Dermis microvascular lymphatic vessel endothelial cell (primary cell): ENCODE data around the gene HEXB. TPM values are rescaled to one million over a fixed set of nuclear protein-coding genes. Genes with fewer than 3 reads are reported as not detected.
A peak's percentile ranks its signal among the peaks of the same experiment; 100 is the strongest.

Experiments used
- DNase-seq, 2 donors: peaks; one replicate each; pipeline versions ENCODE4 v3.0.0 to v3.0.0-alpha.2; 2010; ENCODE audit warnings: low read depth in 2 of 2
- total RNA-seq: library from RNA; depleted of rRNA; stranded (reverse); fragments of >200 nt; gene quantifications from 2 replicates; pipeline ENCODE4 v1.2.1, GENCODE V29; 2014

Gene HEXB
- 94.5 and 133 TPM in 2 replicates for total RNA-seq

GRCh38 chr5:74684900-74685851, at the start of gene HEXB:
Gene HEXB (plus strand): TSS chr5:74685233. CDS start chr5:74685261, 28 bp downstream.
- DNase-seq = peak; percentile 52 to 89

GRCh38 chr5:74636149-74636548, 48.9 kb upstream of the HEXB start:
- DNase-seq = no peak

- DNase-seq = no peak
Observed at GRCh38 chr5:74636552-74636951, 48.5 kb upstream of the HEXB start.

- no peak for DNase-seq
Observed at GRCh38 chr5:74638544-74638969, 46.5 kb upstream of the HEXB start.

GRCh38 chr5:74638970-74639806, 45.8 kb upstream of the HEXB start:
- DNase-seq = peak in 1 of 2 donors; percentile 48

- peak in 1 of 2 donors; percentile 51 for DNase-seq
Observed at GRCh38 chr5:74639807-74640449, 45.1 kb upstream of the HEXB start.

- DNase-seq = peak in 1 of 2 donors; percentile 94
Observed at GRCh38 chr5:74640450-74640953, 44.5 kb upstream of the HEXB start, which contains the start of gene ENC1. Gene ENC1 (minus strand): TSS chr5:74640728. CDS start chr5:74636485, 4,243 bp downstream.

GRCh38 chr5:74640954-74641734, 43.9 kb upstream of the HEXB start:
- DNase-seq = peak in 1 of 2 donors; percentile 74

- DNase-seq = peak in 1 of 2 donors; percentile 76
Observed at GRCh38 chr5:74641735-74642542, 43.1 kb upstream of the HEXB start.

- no peak for DNase-seq
Observed at GRCh38 chr5:74642543-74642863, 42.5 kb upstream of the HEXB start.

GRCh38 chr5:74643111-74643562, 41.9 kb upstream of the HEXB start:
- DNase-seq = peak; percentile 63 to 89

GRCh38 chr5:74647096-74647495, 37.9 kb upstream of the HEXB start:
- peak in 1 of 2 donors; percentile 23 for DNase-seq

GRCh38 chr5:74648835-74649293, 36.2 kb upstream of the HEXB start:
- peak; percentile 62 to 72 for DNase-seq

GRCh38 chr5:74649421-74649973, 35.5 kb upstream of the HEXB start:
- no peak for DNase-seq

- no peak for DNase-seq
Observed at GRCh38 chr5:74651710-74652109, 33.3 kb upstream of the HEXB start.

GRCh38 chr5:74652576-74652975, 32.5 kb upstream of the HEXB start:
- DNase-seq = no peak

- no peak for DNase-seq
Observed at GRCh38 chr5:74653991-74654390, 31.0 kb upstream of the HEXB start.

GRCh38 chr5:74655206-74655605, 29.8 kb upstream of the HEXB start:
- no peak for DNase-seq

GRCh38 chr5:74655716-74656115, 29.3 kb upstream of the HEXB start:
- DNase-seq = no peak
